B cell (primary cell): Measurements from ENCODE around the gene CCDC88B. TPM values are rescaled to one million over a fixed set of nuclear protein-coding genes. Genes with fewer than 3 reads are reported as not detected.

ENCODE experiments used
- ATAC-seq: fragments of 200-7000 bp; cut with Tn5 transposase; one replicate; pipeline ENCODE4 v1.10.0; 2021; ENCODE audit warnings: low read depth, mild to moderate bottlenecking, moderate number of reproducible peaks, moderate library complexity
- CTCF ChIA-PET: fragments of 350-600 bp; sonication (Branson Sonifier 250); formaldehyde crosslinking; loops from one replicate; lab custom pipeline; 2021; ENCODE audit warnings: antibody characterized with exemption, inconsistent platforms; lab: Charles Lee
- POLR2A ChIA-PET: fragments of 350-600 bp; sonication (Branson Sonifier 250); formaldehyde crosslinking; loops from one replicate; lab custom pipeline; 2021; ENCODE audit warnings: antibody characterized with exemption; lab: Charles Lee
- DNase-seq: peaks from one replicate; pipeline ENCODE4 v3.0.0; 2013
- H2AFZ ChIP-seq: 2 replicates; pipeline ENCODE4 v1.6.1; 2012; ENCODE audit warnings: mild to moderate bottlenecking, low read depth, low read length; ENCODE audit not compliant: insufficient read depth, poor library complexity, severe bottlenecking
- H3K27ac ChIP-seq, 2 donors: 1 replicate in 1 of 2; 2 replicates in 1 of 2; pipeline ENCODE4 v1.5.1; 2012 to 2013; ENCODE audit warnings: low read length in 2 of 2, mild to moderate bottlenecking in 2 of 2, moderate library complexity in 1 of 2
- H3K27me3 ChIP-seq, 4 experiments: fragments of 200-600 bp in 1 of 4; sonication (generic) in 1 of 4; replicated peaks in 1 of 4; 1 replicate in 2 of 4; 2 replicates in 2 of 4; pipeline versions ENCODE4 v1.6.1 to v1.7.0; 2013 to 2016; ENCODE audit warnings: low read length in 3 of 4, mild to moderate bottlenecking in 2 of 4, mixed read lengths in 1 of 4, moderate library complexity in 1 of 4; ENCODE audit not compliant: insufficient read depth in 4 of 4, control insufficient read depth in 3 of 4; ENCODE audit errors: control extremely low read depth in 1 of 4
- H3K36me3 ChIP-seq, 2 experiments: replicated peaks in 1 of 2; 1 replicate in 1 of 2; 2 replicates in 1 of 2; pipeline versions ENCODE4 v1.6.1 to v1.7.1; 2013; ENCODE audit warnings: low read length in 1 of 2; ENCODE audit not compliant: insufficient read depth in 2 of 2, control insufficient read depth in 1 of 2; ENCODE audit errors: control extremely low read depth in 1 of 2, extremely low read depth in 1 of 2
- H3K4me1 ChIP-seq, 2 donors: fragments of 200-600 bp in 1 of 2; sonication (generic) in 1 of 2; 1 replicate in 1 of 2; 2 replicates in 1 of 2; pipeline versions ENCODE4 v1.5.1 to v1.6.1; 2013 to 2017; ENCODE audit warnings: low read length in 2 of 2; ENCODE audit not compliant: control insufficient read depth in 2 of 2, insufficient read depth in 2 of 2
- H3K4me2 ChIP-seq: replicated peaks from 2 replicates; pipeline ENCODE3; 2012; ENCODE audit warnings: mild to moderate bottlenecking, low read depth, low read length; ENCODE audit not compliant: poor library complexity, severe bottlenecking
- H3K4me3 ChIP-seq, 5 experiments: fragments of 200-600 bp in 1 of 5; sonication (generic) in 1 of 5; 1 replicate in 3 of 5; 2 replicates in 2 of 5; pipeline versions ENCODE4 v1.5.1 to v1.7.0; 2011 to 2016; ENCODE audit warnings: low read length in 4 of 5, mild to moderate bottlenecking in 4 of 5, low read depth in 2 of 5, control low read depth in 1 of 5, moderate library complexity in 1 of 5; ENCODE audit not compliant: insufficient read depth in 1 of 5; ENCODE audit errors: control extremely low read depth in 1 of 5, extremely low read depth in 1 of 5
- H3K79me2 ChIP-seq: fragments of 200-600 bp; sonication (generic); one replicate; pipeline ENCODE4 v1.6.0; 2016; ENCODE audit warnings: low read length; ENCODE audit not compliant: control insufficient read depth, insufficient read depth
- H3K9ac ChIP-seq: fragments of 200-600 bp; sonication (generic); 2 replicates; pipeline ENCODE4 v1.6.1; 2017; ENCODE audit warnings: mild to moderate bottlenecking, low read length, moderate library complexity
- H3K9me3 ChIP-seq, 3 donors: one replicate each; pipeline versions ENCODE4 v1.6.1 to v1.7.1; 2013; ENCODE audit warnings: low read length in 2 of 3; ENCODE audit not compliant: control insufficient read depth in 2 of 3, insufficient read depth in 1 of 3; ENCODE audit errors: control extremely low read depth in 1 of 3
- H4K20me1 ChIP-seq: 2 replicates; pipeline ENCODE4 v1.6.0; 2012; ENCODE audit warnings: mild to moderate bottlenecking, low read length; ENCODE audit not compliant: insufficient read depth, control insufficient read depth, poor library complexity, severe bottlenecking
- H3K27ac Mint-ChIP-seq: one replicate; pipeline ENCODE4 v1.8.0; 2021; ENCODE audit warnings: mixed read lengths
- H3K27me3 Mint-ChIP-seq: one replicate; pipeline ENCODE4 v1.8.0; 2021; ENCODE audit warnings: mixed read lengths
- H3K4me1 Mint-ChIP-seq: one replicate; pipeline ENCODE4 v1.8.0; 2021; ENCODE audit warnings: mixed read lengths
- H3K4me3 Mint-ChIP-seq: one replicate; pipeline ENCODE4 v1.8.0; 2021; ENCODE audit warnings: mixed read lengths
- H3K9me3 Mint-ChIP-seq: one replicate; pipeline ENCODE4 v1.8.0; 2022; ENCODE audit warnings: mixed read lengths; ENCODE audit not compliant: insufficient read depth
- EZH2 ChIP-seq: IDR thresholded peaks from 2 replicates; pipeline ENCODE4 v1.6.1; 2012; ENCODE audit warnings: borderline replicate concordance, low read depth, mild to moderate bottlenecking, moderate library complexity, low read length; ENCODE audit not compliant: insufficient read depth, poor library complexity, severe bottlenecking
- WGBS: methylation state at CpG from one replicate; pipeline ENCODE4 v1.1.5; 2013; ENCODE audit warnings: missing lambda C conversion rate; ENCODE audit not compliant: insufficient coverage; 5-methylcytosine and 5-hydroxymethylcytosine counted together
- intact Hi-C: fragments of 100-400 bp; cut with micrococcal nuclease; formaldehyde crosslinking; loops from one replicate; pipeline ENCODE4 v1.10.0; 2022
- polyA plus RNA-seq: library from polyadenylated mRNA; depleted of rRNA; stranded (reverse); fragments of >200 nt; gene quantifications from 2 replicates; pipeline ENCODE4 v1.2.3, GENCODE V29; 2012
- total RNA-seq, 2 donors: library from RNA; stranded (reverse); fragments of 120-200 nt in 1 of 2; gene quantifications; 1 replicate in 1 of 2; 2 replicates in 1 of 2; pipeline versions ENCODE4 v1.2.3 to v1.2.4, GENCODE V29; 2013 to 2022
- TF ChIP-seq, protein P1 (sequence below): fragments of 200-600 bp; IDR thresholded peaks from one replicate; pipeline ENCODE4 v1.8.0; 2022; ENCODE audit warnings: antibody characterized with exemption, mild to moderate bottlenecking

CCDC88B gene
- total and polyA plus RNA-seq, 2 donors (not counting 1 experiment from before 2014, with no cell fraction given), result 172 to 208 TPM

GRCh38 chr11:64379817-64380709, 40.1 kb downstream of the CCDC88B start:
- no peaks in the 10 kb centered on the region for H3K79me2 ChIP-seq
- DNase-seq, result no peak
- intact Hi-C loops, result no loop called here
- H3K9me3 Mint-ChIP-seq, result no peaks in the 10 kb centered on the region
- H3K9me3 ChIP-seq, result no peaks in the 10 kb centered on the region
- no peaks in the 10 kb centered on the region for H3K36me3 ChIP-seq
- no peak overlapping the region for H3K27ac ChIP-seq
- TF ChIP-seq, protein P1, sequence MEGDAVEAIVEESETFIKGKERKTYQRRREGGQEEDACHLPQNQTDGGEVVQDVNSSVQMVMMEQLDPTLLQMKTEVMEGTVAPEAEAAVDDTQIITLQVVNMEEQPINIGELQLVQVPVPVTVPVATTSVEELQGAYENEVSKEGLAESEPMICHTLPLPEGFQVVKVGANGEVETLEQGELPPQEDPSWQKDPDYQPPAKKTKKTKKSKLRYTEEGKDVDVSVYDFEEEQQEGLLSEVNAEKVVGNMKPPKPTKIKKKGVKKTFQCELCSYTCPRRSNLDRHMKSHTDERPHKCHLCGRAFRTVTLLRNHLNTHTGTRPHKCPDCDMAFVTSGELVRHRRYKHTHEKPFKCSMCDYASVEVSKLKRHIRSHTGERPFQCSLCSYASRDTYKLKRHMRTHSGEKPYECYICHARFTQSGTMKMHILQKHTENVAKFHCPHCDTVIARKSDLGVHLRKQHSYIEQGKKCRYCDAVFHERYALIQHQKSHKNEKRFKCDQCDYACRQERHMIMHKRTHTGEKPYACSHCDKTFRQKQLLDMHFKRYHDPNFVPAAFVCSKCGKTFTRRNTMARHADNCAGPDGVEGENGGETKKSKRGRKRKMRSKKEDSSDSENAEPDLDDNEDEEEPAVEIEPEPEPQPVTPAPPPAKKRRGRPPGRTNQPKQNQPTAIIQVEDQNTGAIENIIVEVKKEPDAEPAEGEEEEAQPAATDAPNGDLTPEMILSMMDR, result no peak
- no peak for TF ChIP-seq EZH2
- no peak overlapping the region for H3K27ac Mint-ChIP-seq
- H3K9ac ChIP-seq, result no peak overlapping the region
- H4K20me1 ChIP-seq, result no peaks in the 10 kb centered on the region
- no peak for ATAC-seq
- ChIA-PET POLR2A (no interaction called here), CTCF (no interaction called here)
- peaks cover 0 to 5% (median 0%) of the 10 kb centered on the region in 4 experiments for H3K27me3 ChIP-seq
- H3K4me2 ChIP-seq, result no peak overlapping the region
- WGBS, result 90% methylated on average over 34 of the region's 35 CpGs
- H3K27me3 Mint-ChIP-seq, result peaks cover 7% of the 10 kb centered on the region
- H3K4me1 ChIP-seq, result no peaks in the 10 kb centered on the region
- H3K4me3 ChIP-seq, result no peak overlapping the region
- no peak overlapping the region for H2AFZ ChIP-seq
- H3K4me1 Mint-ChIP-seq, result no peaks in the 10 kb centered on the region
- no peak overlapping the region for H3K4me3 Mint-ChIP-seq

DNA sequence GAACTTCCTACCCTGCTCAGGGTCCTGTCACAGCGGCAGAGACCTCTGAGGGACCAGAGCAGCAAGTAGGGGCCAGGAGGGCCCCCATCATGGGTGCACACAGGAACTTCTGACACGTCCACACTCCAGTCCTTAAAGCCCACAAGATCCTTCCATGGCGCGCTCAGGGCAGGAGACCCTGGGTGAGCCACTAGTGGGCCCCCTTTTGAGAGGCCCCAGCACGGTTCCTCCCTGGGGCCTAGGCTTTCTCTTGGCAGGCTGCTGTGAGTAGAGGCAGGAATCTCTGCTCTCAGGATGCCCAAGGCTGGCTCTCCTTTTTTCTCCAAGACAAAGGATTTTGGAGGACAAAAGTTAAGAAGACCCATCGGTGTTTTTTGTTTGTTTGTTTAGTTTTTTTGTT, 41.3 kb downstream of the CCDC88B start:
- CTCF ChIA-PET, result interaction anchor here (0.6 to 0.7 kb wide), 2 partner anchors 300 to 381 kb away, joined by 3 read pairs; no protein-coding TSS in a partner anchor

More for the DNA sequence above, 41.3 kb downstream of the CCDC88B start:
- peaks cover 7% of the 10 kb centered on the region for H3K27me3 Mint-ChIP-seq
- ATAC-seq (no peak), DNase-seq (no peak)
- H3K4me2 ChIP-seq, result no peak overlapping the region
- H3K9ac ChIP-seq, result no peak overlapping the region
- no peaks in the 10 kb centered on the region for H3K9me3 ChIP-seq
- no peaks in the 10 kb centered on the region for H3K36me3 ChIP-seq
- H2AFZ ChIP-seq, result no peak overlapping the region
- intact Hi-C loops, result no loop called here
- H3K4me1 ChIP-seq, result peaks cover 2 to 7% of the 10 kb centered on the region in 2 donors
- TF ChIP-seq EZH2, result no peak
- TF ChIP-seq, protein P1, result no peak
- no peaks in the 10 kb centered on the region for H3K79me2 ChIP-seq
- no peaks in the 10 kb centered on the region for H3K9me3 Mint-ChIP-seq
- H3K27ac Mint-ChIP-seq, result no peak overlapping the region
- peaks cover 0 to 5% (median 0%) of the 10 kb centered on the region in 4 experiments for H3K27me3 ChIP-seq
- no peaks in the 10 kb centered on the region for H4K20me1 ChIP-seq
- H3K27ac ChIP-seq, result no peak overlapping the region
- 86% methylated on average over 3 of the region's 6 CpGs for WGBS
- POLR2A ChIA-PET, result no interaction called here
- no peak overlapping the region for H3K4me3 ChIP-seq
- H3K4me1 Mint-ChIP-seq, result peaks cover 8% of the 10 kb centered on the region
- H3K4me3 Mint-ChIP-seq, result no peak overlapping the region
